ENCODE data around the gene PRICKLE1. TPM values are rescaled to one million over a fixed set of nuclear protein-coding genes. Genes with fewer than 3 reads are reported as not detected.

PRICKLE1 gene
- total RNA-seq, 3 donors from 2014 or later, result 6.4 to 9.4 (median 9.2) TPM

DNA sequence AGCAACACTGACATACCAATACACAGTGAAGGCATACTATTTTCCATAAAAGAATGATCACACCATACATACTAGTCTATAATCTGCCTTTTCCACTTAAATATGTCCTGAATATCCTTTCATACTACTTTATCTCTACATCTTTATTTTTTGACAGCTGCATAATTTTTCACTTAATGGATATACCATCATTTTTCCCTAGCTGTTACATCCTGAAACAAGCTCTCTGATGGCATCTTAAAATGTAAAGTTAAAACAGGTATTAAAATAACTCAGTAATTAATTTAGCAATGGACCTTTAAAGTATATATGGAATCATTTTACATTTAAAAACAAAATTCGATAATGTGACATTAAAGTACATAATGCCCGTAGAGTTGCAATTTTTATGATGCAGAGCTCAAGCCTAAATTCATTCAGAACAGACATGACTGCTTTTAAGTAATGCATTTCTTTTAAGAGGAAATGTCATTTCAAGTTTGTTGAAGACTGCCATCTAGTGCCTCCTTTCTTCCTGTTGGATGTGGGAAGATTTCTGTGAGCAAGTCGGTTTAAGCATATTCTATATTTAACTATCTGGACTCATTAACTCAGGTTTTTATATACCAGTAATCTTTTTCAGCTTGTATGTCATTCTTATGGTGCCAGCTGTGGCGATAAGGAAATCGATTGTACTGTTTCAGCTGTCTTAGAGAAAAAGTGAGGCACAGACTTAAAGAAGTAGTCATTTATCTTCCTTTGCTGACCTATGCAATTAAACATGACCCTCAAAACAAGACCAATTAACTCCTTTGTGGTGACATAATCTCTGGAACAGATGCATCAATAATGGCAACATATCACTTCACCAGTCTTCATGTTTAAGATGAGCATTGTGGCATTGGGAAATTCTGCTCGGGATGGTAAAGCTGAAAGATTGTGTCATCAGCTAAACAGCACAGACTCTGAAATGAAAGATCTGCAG lies 20.3 kb downstream of the PRICKLE1 start:
- no peak for DNase-seq (ENCODE audit: low spot score in 2 of 2)
- intact Hi-C loops (cut with DNase I; ENCODE audit: low total_unique reads), result no loop called here
- H3K27me3 ChIP-seq, result no peaks in the 10 kb centered on the region
- H3K9me3 ChIP-seq, result no peaks in the 10 kb centered on the region
- H3K4me1 ChIP-seq, result no peaks in the 10 kb centered on the region
- no peak overlapping the region for H3K27ac ChIP-seq
- TF ChIP-seq CTCF (IDR thresholded peaks at IDR 0.05) (peak in 2 of 3 donors; percentile 8 to 29), POLR2AphosphoS5 (IDR thresholded peaks at IDR 0.05) (no peak)
- H3K4me3 ChIP-seq, result no peak overlapping the region
- H3K36me3 ChIP-seq, result no peaks in the 10 kb centered on the region

GRCh38 chr12:42565633-42566032 lies 23.9 kb downstream of the PRICKLE1 start:
- Histone ChIP-seq H3K36me3 (no peaks in the 10 kb centered on the region), H3K27me3 (no peaks in the 10 kb centered on the region), H3K9me3 (no peaks in the 10 kb centered on the region), H3K4me3 (no peak overlapping the region), H3K4me1 (no peaks in the 10 kb centered on the region), H3K27ac (no peak overlapping the region)
- intact Hi-C loops (cut with DNase I; ENCODE audit: low total_unique reads), result no loop called here
- no peak for DNase-seq (ENCODE audit: low spot score in 2 of 2)
- no peak for TF ChIP-seq POLR2AphosphoS5 (IDR thresholded peaks at IDR 0.05)
- TF ChIP-seq POLR2A (IDR thresholded peaks at IDR 0.05), result no peak
- TF ChIP-seq CTCF (IDR thresholded peaks at IDR 0.05), result no peak

GRCh38 chr12:42564996-42565395 lies 24.6 kb downstream of the PRICKLE1 start:
- Histone ChIP-seq H3K4me3 (no peak overlapping the region), H3K4me1 (no peaks in the 10 kb centered on the region), H3K36me3 (no peaks in the 10 kb centered on the region), H3K9me3 (no peaks in the 10 kb centered on the region), H3K27me3 (no peaks in the 10 kb centered on the region), H3K27ac (no peak overlapping the region)
- TF ChIP-seq POLR2AphosphoS5 (IDR thresholded peaks at IDR 0.05) (no peak), CTCF (IDR thresholded peaks at IDR 0.05) (no peak), POLR2A (IDR thresholded peaks at IDR 0.05) (no peak)
- no peak for DNase-seq (ENCODE audit: low spot score in 2 of 2)
- intact Hi-C loops (cut with DNase I; ENCODE audit: low total_unique reads), result no loop called here

DNA sequence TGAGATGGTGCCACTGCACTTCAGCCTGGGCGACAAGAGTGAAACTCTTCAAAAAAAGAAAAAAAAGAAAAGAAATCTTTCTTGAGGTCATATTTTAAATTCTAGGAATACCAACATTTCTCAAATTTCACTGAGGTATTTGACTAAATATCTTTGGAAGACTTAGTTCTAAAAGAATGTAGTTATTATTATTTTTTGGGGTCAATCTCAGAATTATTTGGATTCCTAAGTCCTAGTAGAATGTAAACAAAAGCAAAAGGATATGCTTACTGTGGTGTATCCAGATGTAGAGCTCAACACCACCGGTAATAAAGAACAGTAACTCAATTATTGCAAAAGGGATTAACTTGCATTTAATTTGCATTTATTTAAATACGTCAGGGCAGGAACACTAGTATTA lies 25.0 kb downstream of the PRICKLE1 start:
- Histone ChIP-seq H3K4me1 (no peaks in the 10 kb centered on the region), H3K27ac (no peak overlapping the region), H3K36me3 (no peaks in the 10 kb centered on the region), H3K9me3 (no peaks in the 10 kb centered on the region), H3K27me3 (no peaks in the 10 kb centered on the region), H3K4me3 (no peak overlapping the region)
- DNase-seq (ENCODE audit: low spot score in 2 of 2), result no peak
- intact Hi-C loops (cut with DNase I; ENCODE audit: low total_unique reads), result no loop called here
- TF ChIP-seq POLR2AphosphoS5 (IDR thresholded peaks at IDR 0.05) (no peak), CTCF (IDR thresholded peaks at IDR 0.05) (no peak), POLR2A (IDR thresholded peaks at IDR 0.05) (no peak)

- no peak for TF ChIP-seq CTCF (IDR thresholded peaks at IDR 0.05)
- no peak for TF ChIP-seq POLR2A (IDR thresholded peaks at IDR 0.05)
- TF ChIP-seq POLR2AphosphoS5 (IDR thresholded peaks at IDR 0.05), result no peak
- Histone ChIP-seq H3K36me3 (no peaks in the 10 kb centered on the region), H3K4me1 (no peaks in the 10 kb centered on the region), H3K27me3 (no peaks in the 10 kb centered on the region), H3K27ac (no peak overlapping the region), H3K4me3 (no peak overlapping the region), H3K9me3 (no peaks in the 10 kb centered on the region)
- DNase-seq (ENCODE audit: low spot score in 2 of 2), result no peak
- intact Hi-C loops (cut with DNase I; ENCODE audit: low total_unique reads), result loop anchor here (1.0 kb wide), 1 partner anchor 13 kb away; no protein-coding TSS in a partner anchor
Observed at GRCh38 chr12:42560977-42561376, 28.6 kb downstream of the PRICKLE1 start.

All from breast epithelium (tissue), 4 donors.